HG03439 (cell line): ENCODE results near the gene OMP.

Source experiments
- ATAC-seq: cut with Tn5 transposase; IDR thresholded peaks from one replicate; pipeline ENCODE4 v1.9.1; 2021; ENCODE audit warnings: mild to moderate bottlenecking, moderate library complexity; ENCODE audit not compliant: unreplicated experiment

OMP gene

GRCh38 chr11:77101043-77101537 lies 1.6 kb upstream of the OMP start:
- ATAC-seq = no peak

DNA sequence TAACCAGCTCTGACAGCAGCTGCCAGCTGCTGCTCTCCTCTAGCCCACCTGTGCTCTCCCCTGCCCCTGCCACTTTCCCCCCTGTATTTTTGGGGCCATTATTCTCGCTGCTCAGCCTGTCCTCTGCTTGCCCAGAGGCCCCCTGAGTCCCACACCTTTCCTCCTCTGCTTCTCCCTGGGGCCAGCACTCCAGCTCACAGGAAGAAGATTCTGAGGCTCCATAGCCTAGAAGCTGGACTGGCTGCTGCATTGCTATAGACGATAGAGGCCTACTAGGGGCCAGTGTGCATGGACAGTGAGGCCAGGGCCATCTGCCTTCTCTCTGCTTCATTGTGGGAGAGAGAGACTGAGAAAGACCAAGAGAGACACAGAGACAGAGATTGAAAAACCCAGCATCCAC lies 679 bp downstream of the OMP start:
- no peak for ATAC-seq

DNA sequence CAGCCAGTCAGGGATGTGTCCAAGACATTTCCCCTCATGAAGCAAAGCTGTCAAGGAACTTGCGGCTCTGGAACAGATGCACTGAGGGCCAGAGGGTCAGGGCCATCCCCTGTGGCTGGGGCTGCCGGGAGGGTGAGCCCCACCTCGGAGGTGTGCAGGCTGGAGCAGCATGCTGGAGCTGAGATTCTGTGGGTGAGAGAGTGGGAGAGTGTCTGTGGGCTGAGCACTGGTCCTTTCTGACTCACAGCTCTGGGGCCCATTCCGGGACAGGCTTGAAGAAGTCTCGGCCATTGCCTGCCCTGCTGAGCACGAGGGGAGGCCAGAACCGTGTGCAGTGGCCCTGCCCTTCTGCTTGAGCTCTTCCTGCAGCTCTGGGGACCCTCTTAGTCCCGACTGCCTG lies 2.1 kb downstream of the OMP start:
- no peak for ATAC-seq

GRCh38 chr11:77106321-77106720 lies 3.7 kb downstream of the OMP start:
- ATAC-seq = no peak

GRCh38 chr11:77106759-77107158 lies 4.1 kb downstream of the OMP start:
- ATAC-seq = no peak

- no peak for ATAC-seq
Observed at GRCh38 chr11:77107950-77108349, 5.3 kb downstream of the OMP start.

DNA sequence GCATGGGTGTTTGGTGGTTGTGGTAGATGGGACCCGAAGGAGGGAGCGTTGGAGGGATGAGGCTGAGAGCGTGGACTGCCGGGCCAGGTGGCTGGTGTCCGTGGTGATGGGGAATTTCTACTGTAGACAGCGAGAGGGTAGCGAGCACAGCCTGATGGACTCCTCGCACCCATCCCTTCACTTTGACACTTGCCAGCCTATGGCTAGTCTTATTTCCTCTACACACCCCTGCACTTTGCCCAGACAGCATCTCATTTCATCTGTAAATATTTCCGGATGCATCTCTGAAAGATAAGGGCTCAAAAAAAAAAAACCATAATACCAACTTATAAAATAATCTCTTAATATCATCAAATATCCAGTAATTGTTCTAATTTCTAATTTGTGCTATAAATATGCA lies 5.8 kb downstream of the OMP start:
- ATAC-seq = no peak

GRCh38 chr11:77109236-77110019 lies 6.8 kb downstream of the OMP start:
- no peak for ATAC-seq

DNA sequence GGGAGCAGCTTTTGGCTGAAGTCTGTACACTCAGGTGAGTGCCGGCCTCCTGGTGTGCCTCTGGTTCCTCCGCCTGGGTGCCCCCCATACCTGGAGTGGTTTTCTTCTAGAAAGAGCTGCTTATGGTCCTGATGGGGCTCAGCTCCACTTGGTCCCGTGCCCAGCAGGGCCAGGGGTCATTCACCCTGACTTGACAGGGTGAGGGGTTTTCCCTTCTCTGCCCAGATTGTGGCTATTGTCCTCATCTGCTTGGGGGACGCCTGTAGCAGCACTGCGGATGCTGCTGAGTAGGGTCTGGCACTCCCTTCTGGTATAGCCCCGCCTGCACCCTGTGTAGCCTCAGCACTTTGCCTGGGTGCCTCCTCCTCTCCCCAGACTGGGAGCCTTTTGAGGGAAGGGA lies 8.2 kb downstream of the OMP start:
- no peak for ATAC-seq

GRCh38 chr11:77111277-77111676 lies 8.6 kb downstream of the OMP start:
- no peak for ATAC-seq

DNA sequence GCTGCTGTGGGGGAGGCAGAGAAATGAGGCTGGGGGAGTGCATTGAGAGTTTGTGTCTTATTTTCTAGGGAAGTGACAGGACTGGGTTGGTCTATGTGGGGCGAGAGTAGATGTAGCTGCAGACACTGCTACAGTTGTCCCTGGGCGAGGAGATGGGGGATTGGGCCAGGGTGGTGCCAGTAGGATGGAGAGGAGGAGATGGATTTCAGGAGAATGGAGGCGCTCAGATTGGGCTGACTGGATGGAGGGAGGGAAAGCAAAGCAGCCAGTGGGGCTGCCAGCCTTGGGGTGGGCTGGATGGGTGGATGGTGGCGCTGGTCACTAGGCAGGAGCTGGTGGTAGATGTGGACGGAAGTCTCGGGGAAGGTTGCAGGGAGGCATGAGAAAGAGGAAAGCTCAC lies 9.3 kb downstream of the OMP start:
- no peak for ATAC-seq

DNA sequence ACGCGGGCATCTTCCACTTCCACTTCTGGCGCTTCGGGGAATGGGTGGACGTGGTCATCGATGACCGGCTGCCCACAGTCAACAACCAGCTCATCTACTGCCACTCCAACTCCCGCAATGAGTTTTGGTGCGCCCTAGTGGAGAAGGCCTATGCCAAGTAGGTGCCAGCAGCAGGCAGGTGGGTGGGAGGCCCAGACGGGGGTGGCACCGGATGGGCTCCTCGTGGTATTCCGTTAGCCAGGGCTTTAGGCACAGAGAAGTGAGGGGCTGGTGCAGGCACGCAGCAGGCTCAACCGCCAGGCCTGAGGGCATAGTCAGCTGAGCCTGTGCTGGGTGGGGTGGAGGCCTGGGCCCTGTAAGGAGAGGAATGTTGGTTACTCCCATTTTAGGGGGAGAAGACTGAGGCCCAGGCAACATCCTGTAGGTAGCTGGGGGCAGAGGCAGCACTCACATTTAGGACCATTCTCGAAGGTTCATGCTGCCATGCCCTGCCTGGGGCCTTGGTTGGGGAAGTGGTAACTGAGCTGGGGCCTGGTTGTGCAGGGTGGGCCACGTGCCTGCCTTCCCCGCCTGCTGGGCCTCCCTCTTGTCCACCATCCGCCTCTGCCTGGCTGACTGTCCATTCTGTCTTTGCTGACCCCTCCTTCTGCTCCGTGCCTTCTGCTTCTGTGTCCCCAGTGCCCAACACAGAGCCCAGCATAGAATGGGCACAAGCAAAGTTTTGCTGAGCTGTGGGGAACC lies 10.2 kb downstream of the OMP start:
- no peak for ATAC-seq

DNA sequence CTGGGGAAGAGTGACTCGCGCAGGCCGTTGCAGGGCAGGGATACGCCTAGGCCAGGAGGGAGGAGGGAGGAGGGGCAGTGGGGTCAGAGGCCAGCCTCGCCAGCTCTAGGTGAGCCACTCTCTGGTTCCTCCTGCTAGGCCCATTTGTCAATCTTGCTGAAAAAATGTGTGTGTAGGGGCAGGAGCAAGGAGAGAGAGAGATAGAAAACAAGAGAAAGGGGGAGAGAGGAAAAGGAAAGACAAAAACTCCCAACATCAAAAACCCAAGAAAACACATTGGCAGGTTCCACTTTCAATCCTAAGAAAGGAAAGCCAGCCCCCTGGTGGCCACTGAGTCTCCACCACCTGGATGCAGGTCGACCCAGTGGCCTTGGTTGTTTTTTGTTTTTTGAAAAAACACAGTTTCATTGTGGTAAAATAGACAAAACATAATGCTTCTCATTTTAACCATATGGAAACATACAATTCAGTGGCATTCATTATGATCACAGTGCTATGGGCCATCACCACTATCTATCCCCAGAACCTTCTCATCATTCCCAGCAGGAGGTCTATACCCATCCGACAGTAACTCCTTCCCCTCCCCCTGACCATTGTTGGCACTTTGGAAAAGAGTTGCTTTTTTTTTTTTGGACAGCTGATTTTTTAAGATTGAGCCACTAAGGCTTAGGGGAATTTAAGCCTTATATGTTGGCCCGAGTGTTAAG lies 10.9 kb downstream of the OMP start:
- ATAC-seq = no peak

DNA sequence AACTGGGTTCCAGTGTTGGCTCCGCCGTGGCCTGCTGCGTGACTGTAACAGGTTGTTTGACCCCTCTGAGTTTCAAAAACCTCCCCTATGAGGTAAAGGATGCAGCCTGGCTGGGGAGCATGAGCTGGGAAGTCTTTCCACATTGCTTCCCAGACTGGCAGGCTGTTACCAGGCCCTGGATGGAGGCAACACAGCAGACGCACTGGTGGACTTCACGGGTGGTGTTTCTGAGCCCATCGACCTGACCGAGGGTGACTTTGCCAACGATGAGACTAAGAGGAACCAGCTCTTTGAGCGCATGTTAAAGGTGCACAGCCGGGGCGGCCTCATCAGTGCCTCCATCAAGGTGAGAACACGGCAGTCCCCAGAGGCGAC lies 11.4 kb downstream of the OMP start:
- no peak for ATAC-seq

DNA sequence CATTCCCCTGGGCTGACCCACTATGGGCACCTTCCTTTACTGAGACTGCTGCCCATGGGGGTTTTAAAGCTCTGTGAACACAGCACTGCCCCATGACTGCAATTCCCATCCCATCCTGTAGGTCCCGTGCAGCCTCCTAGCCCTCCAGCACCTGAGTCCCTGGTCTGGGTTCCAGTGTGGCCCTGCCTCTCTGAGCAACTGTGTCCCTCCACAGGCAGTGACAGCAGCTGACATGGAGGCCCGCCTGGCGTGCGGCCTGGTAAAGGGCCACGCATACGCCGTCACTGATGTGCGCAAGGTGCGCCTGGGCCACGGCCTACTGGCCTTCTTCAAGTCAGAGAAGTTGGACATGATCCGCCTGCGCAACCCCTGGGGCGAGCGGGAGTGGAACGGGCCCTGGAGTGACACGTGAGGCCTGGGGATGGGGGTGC lies 12.6 kb downstream of the OMP start:
- ATAC-seq = no peak

DNA sequence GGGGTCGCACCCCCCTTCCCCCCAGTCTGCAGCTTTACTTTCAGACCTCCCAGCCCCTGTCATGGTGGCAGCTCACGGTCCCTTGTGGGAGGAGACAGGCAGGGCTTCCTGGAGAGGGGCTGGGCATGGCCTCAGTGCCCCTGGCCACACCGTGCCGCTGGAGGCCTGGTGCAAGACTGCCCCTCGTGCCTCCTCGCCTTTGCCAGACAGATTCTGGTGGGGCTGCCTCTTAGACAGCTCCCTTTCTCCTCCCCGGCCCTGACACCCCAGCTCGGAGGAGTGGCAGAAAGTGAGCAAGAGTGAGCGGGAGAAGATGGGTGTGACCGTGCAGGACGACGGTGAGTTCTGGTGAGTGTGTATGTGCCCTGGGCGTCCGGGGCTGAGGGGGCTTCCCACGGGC lies 13.3 kb downstream of the OMP start:
- no peak for ATAC-seq

DNA sequence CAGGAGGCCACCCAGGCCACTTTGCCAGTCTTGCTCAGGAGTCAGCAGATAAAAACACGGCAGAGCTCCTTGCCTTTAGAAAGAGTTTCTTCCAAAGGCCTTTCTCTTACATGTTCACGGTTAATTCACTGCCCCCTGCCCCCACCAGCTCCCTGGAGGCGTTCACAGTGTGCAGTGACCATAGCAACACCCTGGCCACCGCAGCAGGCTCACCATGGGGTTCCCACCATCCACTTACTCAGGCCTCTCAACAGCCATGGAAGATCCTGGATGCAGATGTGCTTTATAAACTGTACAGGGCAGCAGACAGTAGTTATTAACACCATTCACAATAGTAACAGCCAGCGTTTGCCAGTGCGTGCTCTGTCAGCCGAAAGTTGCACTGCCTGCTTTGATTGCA lies 14.9 kb downstream of the OMP start:
- no peak for ATAC-seq

DNA sequence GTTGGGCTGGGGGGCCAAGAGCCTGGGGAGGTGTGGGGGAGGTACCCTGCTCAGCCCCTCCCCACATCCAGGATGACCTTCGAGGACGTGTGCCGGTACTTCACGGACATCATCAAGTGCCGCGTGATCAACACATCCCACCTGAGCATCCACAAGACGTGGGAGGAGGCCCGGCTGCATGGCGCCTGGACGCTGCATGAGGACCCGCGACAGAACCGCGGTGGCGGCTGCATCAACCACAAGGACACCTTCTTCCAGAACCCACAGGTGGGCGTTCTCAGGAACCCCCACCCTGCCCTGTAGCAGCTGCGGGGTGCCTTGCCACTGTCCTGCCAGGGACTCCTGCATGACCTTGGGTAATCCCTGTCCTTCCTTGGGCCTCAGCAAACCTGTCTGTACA lies 15.4 kb downstream of the OMP start:
- ATAC-seq = no peak

DNA sequence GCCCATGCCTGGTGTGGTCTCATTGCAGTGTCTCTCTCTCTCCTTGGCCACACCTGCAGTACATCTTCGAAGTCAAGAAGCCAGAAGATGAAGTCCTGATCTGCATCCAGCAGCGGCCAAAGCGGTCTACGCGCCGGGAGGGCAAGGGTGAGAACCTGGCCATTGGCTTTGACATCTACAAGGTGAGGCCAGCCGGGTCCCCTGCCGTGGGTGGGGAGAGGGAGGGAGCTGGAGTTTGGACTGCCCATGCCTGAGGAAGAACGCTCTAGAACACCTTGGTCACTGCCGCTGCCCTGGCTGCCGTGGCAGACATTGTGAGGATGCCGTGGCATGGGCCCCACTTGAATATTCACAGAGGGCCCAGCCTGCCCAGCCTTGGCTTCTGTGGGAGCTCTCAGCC lies 16.3 kb downstream of the OMP start:
- no peak for ATAC-seq

- ATAC-seq = no peak
Observed at GRCh38 chr11:77119531-77119936, 16.9 kb downstream of the OMP start.

- ATAC-seq = no peak
Observed at GRCh38 chr11:77120571-77120970, 17.9 kb downstream of the OMP start.
